Trophoblast cell (in vitro differentiated cells and primary cell): ENCODE measurements around the gene STRBP.

Source experiments
- DNase-seq, 2 donors: peaks; one replicate each; pipeline ENCODE4 v3.0.0-alpha.2; 2016
- H2AFZ ChIP-seq: 2 replicates; pipeline ENCODE4 v1.6.1; 2013; ENCODE audit warnings: low read length, moderate library complexity, mild to moderate bottlenecking; ENCODE audit not compliant: insufficient read depth, poor library complexity
- H2AK5ac ChIP-seq: 2 replicates; pipeline ENCODE4 v1.6.1; 2013; ENCODE audit warnings: mild to moderate bottlenecking, low read length
- H2BK120ac ChIP-seq: 2 replicates; pipeline ENCODE4 v1.6.1; 2013; ENCODE audit warnings: low read length, mild to moderate bottlenecking, moderate library complexity; ENCODE audit not compliant: insufficient read depth, poor library complexity
- H2BK12ac ChIP-seq: 2 replicates; pipeline ENCODE4 v1.6.1; 2013; ENCODE audit warnings: mild to moderate bottlenecking, low read length, moderate library complexity
- H2BK5ac ChIP-seq: 2 replicates; pipeline ENCODE4 v1.6.1; 2013; ENCODE audit warnings: low read length, low read depth, moderate library complexity, mild to moderate bottlenecking; ENCODE audit not compliant: poor library complexity
- H3K14ac ChIP-seq: 2 replicates; pipeline ENCODE4 v1.6.1; 2013; ENCODE audit warnings: mild to moderate bottlenecking, low read length
- H3K18ac ChIP-seq: 2 replicates; pipeline ENCODE4 v1.6.1; 2013; ENCODE audit warnings: mild to moderate bottlenecking, low read length
- H3K23ac ChIP-seq: 2 replicates; pipeline ENCODE4 v1.6.1; 2013; ENCODE audit warnings: low read length
- H3K27ac ChIP-seq: 2 replicates; pipeline ENCODE4 v1.5.1; 2013; ENCODE audit warnings: low read depth, mild to moderate bottlenecking, inconsistent platforms, low read length, moderate library complexity
- H3K27me3 ChIP-seq: 2 replicates; pipeline ENCODE4 v1.6.1; 2013; ENCODE audit warnings: inconsistent platforms, mild to moderate bottlenecking, low read length, moderate library complexity; ENCODE audit not compliant: insufficient read depth
- H3K36me3 ChIP-seq, 2 experiments: 1 replicate in 1 of 2; 2 replicates in 1 of 2; pipeline ENCODE4 v1.6.1; 2013; ENCODE audit warnings: low read length in 2 of 2, mild to moderate bottlenecking in 2 of 2, moderate library complexity in 1 of 2; ENCODE audit not compliant: insufficient read depth in 2 of 2, control insufficient read depth in 1 of 2
- H3K4ac ChIP-seq: 2 replicates; pipeline ENCODE4 v1.6.1; 2013; ENCODE audit warnings: low read depth, mild to moderate bottlenecking, low read length, moderate library complexity
- H3K4me1 ChIP-seq, 2 experiments: 1 replicate in 1 of 2; 2 replicates in 1 of 2; pipeline ENCODE4 v1.6.1; 2013; ENCODE audit warnings: low read length in 2 of 2, mild to moderate bottlenecking in 2 of 2, moderate library complexity in 1 of 2; ENCODE audit not compliant: insufficient read depth in 2 of 2, control insufficient read depth in 1 of 2
- H3K4me2 ChIP-seq: 2 replicates; pipeline ENCODE4 v1.6.1; 2013; ENCODE audit warnings: inconsistent platforms, mild to moderate bottlenecking, low read length, moderate library complexity
- H3K4me3 ChIP-seq: 2 replicates; pipeline ENCODE4 v1.5.1; 2013; ENCODE audit warnings: mild to moderate bottlenecking, low read depth, low read length, inconsistent platforms
- H3K79me1 ChIP-seq: one replicate; pipeline ENCODE4 v1.6.1; 2013; ENCODE audit warnings: low read length
- H3K79me2 ChIP-seq: 2 replicates; pipeline ENCODE4 v1.6.1; 2013; ENCODE audit warnings: low read length, mild to moderate bottlenecking; ENCODE audit not compliant: control insufficient read depth, insufficient read depth, poor library complexity
- H3K9ac ChIP-seq: 2 replicates; pipeline ENCODE4 v1.6.1; 2013; ENCODE audit warnings: mild to moderate bottlenecking, low read length
- H3K9me3 ChIP-seq: 2 replicates; pipeline ENCODE4 v1.6.1; 2013; ENCODE audit warnings: low read depth, mild to moderate bottlenecking, control low read depth, inconsistent platforms, low read length; ENCODE audit not compliant: insufficient read depth
- H4K12ac ChIP-seq: 2 replicates; pipeline ENCODE4 v1.6.1; 2013; ENCODE audit warnings: low read depth, mild to moderate bottlenecking, low read length, moderate library complexity
- H4K8ac ChIP-seq: 2 replicates; pipeline ENCODE4 v1.6.1; 2013; ENCODE audit warnings: low read depth, mild to moderate bottlenecking, low read length, moderate library complexity
- H4K91ac ChIP-seq: one replicate; pipeline ENCODE4 v1.6.1; 2013; ENCODE audit warnings: low read depth, mild to moderate bottlenecking, low read length, moderate library complexity
- WGBS: extraction: QIAGEN DNeasy Blood & Tissue Kit; methylation state at CpG from one replicate; pipeline ENCODE4 v1.1.7; 2013; ENCODE audit warnings: missing lambda C conversion rate; ENCODE audit not compliant: insufficient read length, insufficient coverage; ENCODE audit errors: extremely low coverage; 5-methylcytosine and 5-hydroxymethylcytosine counted together

The STRBP gene

DNA sequence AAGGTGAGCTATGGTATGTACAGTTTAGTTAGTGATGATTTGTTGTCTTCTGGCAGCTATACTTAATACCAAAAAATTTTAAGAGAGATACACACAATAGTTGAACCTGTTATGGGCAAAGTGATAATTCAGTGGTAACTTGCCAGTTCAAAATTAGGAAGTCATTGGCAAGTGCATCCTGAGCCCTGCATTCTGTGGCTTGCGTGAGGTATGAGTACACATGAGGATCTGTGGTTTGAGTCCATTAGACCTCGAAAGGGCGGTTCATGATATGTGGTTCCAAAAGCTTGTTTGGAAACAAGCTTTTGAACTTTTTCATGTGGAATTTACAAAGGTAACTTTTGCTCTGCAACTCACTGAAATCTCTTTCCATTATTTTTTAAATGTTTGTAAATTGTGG lies 187.9 kb downstream of the STRBP start:
- no peak overlapping the region for H4K91ac ChIP-seq
- H2AK5ac ChIP-seq = no peak overlapping the region
- no peak overlapping the region for H2BK12ac ChIP-seq
- no peak overlapping the region for H3K23ac ChIP-seq
- H2BK120ac ChIP-seq = no peak overlapping the region
- H3K27ac ChIP-seq = no peak overlapping the region
- no CpG with 5 or more reads among the region's 3 CpGs for WGBS
- no peak overlapping the region for H4K8ac ChIP-seq
- no peak overlapping the region for H2AFZ ChIP-seq
- no peak overlapping the region for H3K4me2 ChIP-seq
- peaks cover 15 to 27% of the 10 kb centered on the region in 2 experiments for H3K36me3 ChIP-seq
- H3K4me3 ChIP-seq = no peak overlapping the region
- no peak overlapping the region for H3K9ac ChIP-seq
- H3K4ac ChIP-seq = no peak overlapping the region
- H3K9me3 ChIP-seq = no peaks in the 10 kb centered on the region
- no peaks in the 10 kb centered on the region for H3K79me1 ChIP-seq
- no peak overlapping the region for H3K18ac ChIP-seq
- H3K4me1 ChIP-seq = no peaks in the 10 kb centered on the region
- H3K27me3 ChIP-seq = no peaks in the 10 kb centered on the region
- H4K12ac ChIP-seq = no peak overlapping the region
- no peak for DNase-seq
- no peak overlapping the region for H3K14ac ChIP-seq
- no peak overlapping the region for H2BK5ac ChIP-seq
- no peaks in the 10 kb centered on the region for H3K79me2 ChIP-seq

DNA sequence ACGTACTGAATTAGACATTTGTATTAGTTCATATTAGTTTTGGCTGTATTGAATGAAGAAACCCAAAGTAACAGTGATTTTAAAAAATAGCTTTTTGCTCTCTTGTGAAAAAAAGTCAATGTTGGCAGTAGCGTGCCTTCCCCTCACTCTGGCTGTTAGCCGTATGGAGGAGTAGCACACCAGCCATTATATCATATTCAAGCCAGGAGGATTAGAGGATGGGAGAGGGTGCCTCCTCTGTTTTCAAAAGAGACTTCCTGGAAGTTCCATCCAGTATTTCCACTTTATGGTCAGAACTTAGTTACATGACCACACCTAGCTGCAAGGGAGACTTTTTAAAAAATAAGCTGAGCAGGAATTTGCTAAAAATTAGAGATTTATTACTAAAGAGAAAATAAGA lies 193.8 kb downstream of the STRBP start:
- no peak overlapping the region for H3K27ac ChIP-seq
- H2AK5ac ChIP-seq = no peak overlapping the region
- H4K91ac ChIP-seq = no peak overlapping the region
- no CpG with 5 or more reads among the region's 3 CpGs for WGBS
- no peak overlapping the region for H3K4me2 ChIP-seq
- H4K8ac ChIP-seq = no peak overlapping the region
- no peak overlapping the region for H3K18ac ChIP-seq
- no peak overlapping the region for H2BK5ac ChIP-seq
- peaks cover 5 to 19% of the 10 kb centered on the region in 2 experiments for H3K36me3 ChIP-seq
- DNase-seq = no peak
- no peak overlapping the region for H3K14ac ChIP-seq
- no peaks in the 10 kb centered on the region for H3K27me3 ChIP-seq
- no peaks in the 10 kb centered on the region for H3K79me1 ChIP-seq
- peaks cover 0 to 2% of the 10 kb centered on the region in 2 experiments for H3K4me1 ChIP-seq
- H3K23ac ChIP-seq = no peak overlapping the region
- H3K79me2 ChIP-seq = no peaks in the 10 kb centered on the region
- no peak overlapping the region for H2BK120ac ChIP-seq
- no peak overlapping the region for H3K4me3 ChIP-seq
- H3K4ac ChIP-seq = no peak overlapping the region
- no peak overlapping the region for H2BK12ac ChIP-seq
- no peaks in the 10 kb centered on the region for H3K9me3 ChIP-seq
- no peak overlapping the region for H3K9ac ChIP-seq
- no peak overlapping the region for H2AFZ ChIP-seq
- no peak overlapping the region for H4K12ac ChIP-seq

DNA sequence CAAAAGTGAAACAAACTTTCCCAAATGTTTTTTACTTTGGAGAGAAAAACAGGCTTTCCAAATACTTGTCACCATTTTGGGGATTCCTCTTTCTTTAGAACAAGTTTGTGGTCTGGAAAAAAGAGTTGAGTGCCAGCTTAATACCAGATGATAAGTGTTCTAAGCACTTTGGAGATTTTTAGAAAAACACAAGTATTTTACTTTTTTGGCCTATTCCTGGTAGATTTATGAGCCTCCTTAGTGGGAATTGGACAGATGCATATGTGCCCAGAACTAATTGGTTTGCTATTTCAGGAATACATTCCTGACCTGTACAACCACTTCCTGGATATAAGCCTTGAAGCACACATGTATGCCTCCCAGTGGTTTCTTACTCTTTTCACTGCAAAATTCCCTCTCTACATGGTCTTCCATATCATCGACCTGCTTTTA lies 194.4 kb downstream of the STRBP start:
- H4K12ac ChIP-seq = no peak overlapping the region
- H2BK12ac ChIP-seq = no peak overlapping the region
- no peak overlapping the region for H3K9ac ChIP-seq
- no peaks in the 10 kb centered on the region for H3K79me2 ChIP-seq
- no peak for DNase-seq
- H2AK5ac ChIP-seq = no peak overlapping the region
- H3K18ac ChIP-seq = no peak overlapping the region
- no peak overlapping the region for H4K8ac ChIP-seq
- H3K4ac ChIP-seq = no peak overlapping the region
- no peaks in the 10 kb centered on the region for H3K79me1 ChIP-seq
- H3K23ac ChIP-seq = no peak overlapping the region
- H4K91ac ChIP-seq = no peak overlapping the region
- no peak overlapping the region for H3K4me2 ChIP-seq
- H3K27me3 ChIP-seq = no peaks in the 10 kb centered on the region
- no peak overlapping the region for H3K14ac ChIP-seq
- no peaks in the 10 kb centered on the region for H3K9me3 ChIP-seq
- WGBS = no CpG with 5 or more reads among the region's 1 CpG
- no peak overlapping the region for H3K4me3 ChIP-seq
- H2BK5ac ChIP-seq = no peak overlapping the region
- H2AFZ ChIP-seq = no peak overlapping the region
- H3K27ac ChIP-seq = no peak overlapping the region
- peaks cover 0 to 2% of the 10 kb centered on the region in 2 experiments for H3K4me1 ChIP-seq
- no peak overlapping the region for H2BK120ac ChIP-seq
- H3K36me3 ChIP-seq = peaks cover 5 to 17% of the 10 kb centered on the region in 2 experiments

DNA sequence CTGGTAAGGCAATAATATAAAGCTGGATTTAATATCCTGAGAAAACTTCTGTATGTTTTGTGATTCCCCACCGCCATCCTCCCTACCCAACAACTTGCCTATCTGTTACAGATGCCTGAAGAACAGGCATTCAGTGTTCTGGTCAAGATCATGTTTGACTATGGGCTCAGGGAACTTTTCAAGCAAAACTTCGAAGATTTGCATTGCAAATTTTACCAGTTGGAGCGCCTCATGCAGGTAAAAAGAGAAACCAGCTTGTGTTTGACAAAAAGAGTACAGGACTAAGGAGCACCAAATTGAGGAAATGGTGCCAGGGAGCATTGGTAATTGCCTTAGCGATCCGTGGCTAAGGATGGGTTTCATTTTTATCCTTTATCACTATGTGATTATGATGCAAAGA lies 194.9 kb downstream of the STRBP start:
- Histone ChIP-seq H3K36me3 (peaks cover 5 to 14% of the 10 kb centered on the region in 2 experiments), H3K9ac (no peak overlapping the region)

More for the DNA sequence above, 194.9 kb downstream of the STRBP start:
- H3K4me1 ChIP-seq = peaks cover 0 to 2% of the 10 kb centered on the region in 2 experiments
- no peak overlapping the region for H2AK5ac ChIP-seq
- no peak overlapping the region for H4K12ac ChIP-seq
- H3K18ac ChIP-seq = no peak overlapping the region
- H3K27ac ChIP-seq = no peak overlapping the region
- no peak overlapping the region for H2BK120ac ChIP-seq
- no peak overlapping the region for H2AFZ ChIP-seq
- no peaks in the 10 kb centered on the region for H3K79me2 ChIP-seq
- no peak overlapping the region for H3K4me3 ChIP-seq
- H3K79me1 ChIP-seq = no peaks in the 10 kb centered on the region
- no peak overlapping the region for H2BK5ac ChIP-seq
- H3K4me2 ChIP-seq = no peak overlapping the region
- no peaks in the 10 kb centered on the region for H3K27me3 ChIP-seq
- H3K9me3 ChIP-seq = no peaks in the 10 kb centered on the region
- H3K23ac ChIP-seq = no peak overlapping the region
- DNase-seq = no peak
- no peak overlapping the region for H4K8ac ChIP-seq
- no peak overlapping the region for H3K14ac ChIP-seq
- no peak overlapping the region for H4K91ac ChIP-seq
- H2BK12ac ChIP-seq = no peak overlapping the region
- no CpG with 5 or more reads among the region's 5 CpGs for WGBS
- H3K4ac ChIP-seq = no peak overlapping the region
